HG02938 (cell line): ENCODE results near the gene TFDP2.
"Not testable (repeated sequence)": the region's sequence is repeated elsewhere in the genome, so short reads cannot be mapped to it uniquely, and the experiment has no call there.

ENCODE experiments used
- ATAC-seq: cut with Tn5 transposase; IDR thresholded peaks from one replicate; pipeline ENCODE4 v1.9.1; 2021; ENCODE audit warnings: mild to moderate bottlenecking, moderate library complexity; ENCODE audit not compliant: unreplicated experiment

Gene TFDP2, protein sequence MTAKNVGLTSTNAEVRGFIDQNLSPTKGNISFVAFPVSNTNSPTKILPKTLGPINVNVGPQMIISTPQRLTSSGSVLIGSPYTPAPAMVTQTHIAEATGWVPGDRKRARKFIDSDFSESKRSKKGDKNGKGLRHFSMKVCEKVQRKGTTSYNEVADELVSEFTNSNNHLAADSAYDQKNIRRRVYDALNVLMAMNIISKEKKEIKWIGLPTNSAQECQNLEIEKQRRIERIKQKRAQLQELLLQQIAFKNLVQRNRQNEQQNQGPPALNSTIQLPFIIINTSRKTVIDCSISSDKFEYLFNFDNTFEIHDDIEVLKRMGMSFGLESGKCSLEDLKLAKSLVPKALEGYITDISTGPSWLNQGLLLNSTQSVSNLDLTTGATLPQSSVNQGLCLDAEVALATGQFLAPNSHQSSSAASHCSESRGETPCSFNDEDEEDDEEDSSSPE

GRCh38 chr3:142148792-142149672 lies at the start of gene TFDP2:
TSS of gene TFDP2 (minus strand) at chr3:142149544. CDS start at chr3:142101749, 47,795 bp downstream.
- ATAC-seq: peak; percentile 94

GRCh38 chr3:142188846-142189245 lies 39.5 kb upstream of the TFDP2 start:
- ATAC-seq: no peak

GRCh38 chr3:142180761-142181362 lies 31.5 kb upstream of the TFDP2 start:
- no peak for ATAC-seq

GRCh38 chr3:142175478-142175877 lies 26.1 kb upstream of the TFDP2 start:
- no peak for ATAC-seq

DNA sequence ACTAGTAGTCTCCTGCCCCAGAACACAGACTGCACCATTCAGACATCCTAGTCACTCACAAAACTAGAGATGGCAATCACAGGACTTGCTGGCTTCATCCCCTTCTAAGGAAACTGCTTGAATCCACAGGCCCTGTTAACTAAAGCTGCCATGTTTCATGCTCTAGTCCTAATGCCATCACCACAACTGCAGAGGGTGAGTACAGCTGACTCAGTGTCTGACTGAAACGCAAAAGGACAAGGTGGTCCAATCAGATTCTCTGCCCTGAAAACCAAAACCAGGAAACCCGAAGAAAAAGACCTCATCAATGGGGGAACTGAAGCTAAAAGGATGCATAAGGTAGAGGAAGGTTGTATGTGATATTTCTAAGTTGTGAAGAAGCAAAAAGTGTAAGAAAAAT lies 25.2 kb upstream of the TFDP2 start:
- no peak for ATAC-seq

DNA sequence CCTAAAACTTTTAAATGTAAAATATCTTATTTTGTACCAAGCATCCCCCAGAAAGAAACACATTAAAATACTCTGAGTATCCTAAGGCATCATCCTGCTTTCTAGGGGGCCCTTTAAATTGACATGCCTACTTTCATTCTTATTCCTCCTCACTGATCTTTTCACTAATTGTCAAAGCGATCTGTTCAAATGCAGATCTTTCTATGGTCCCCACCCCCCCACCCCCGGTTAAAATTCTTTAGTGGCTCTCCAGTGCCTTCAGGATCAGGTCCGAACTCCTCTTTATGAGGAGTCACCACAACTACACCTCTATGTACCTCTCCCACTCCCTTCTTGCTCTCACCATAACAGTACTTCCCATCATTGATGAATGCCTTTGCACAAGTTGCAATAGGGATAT lies 19.2 kb upstream of the TFDP2 start:
- ATAC-seq: no peak

DNA sequence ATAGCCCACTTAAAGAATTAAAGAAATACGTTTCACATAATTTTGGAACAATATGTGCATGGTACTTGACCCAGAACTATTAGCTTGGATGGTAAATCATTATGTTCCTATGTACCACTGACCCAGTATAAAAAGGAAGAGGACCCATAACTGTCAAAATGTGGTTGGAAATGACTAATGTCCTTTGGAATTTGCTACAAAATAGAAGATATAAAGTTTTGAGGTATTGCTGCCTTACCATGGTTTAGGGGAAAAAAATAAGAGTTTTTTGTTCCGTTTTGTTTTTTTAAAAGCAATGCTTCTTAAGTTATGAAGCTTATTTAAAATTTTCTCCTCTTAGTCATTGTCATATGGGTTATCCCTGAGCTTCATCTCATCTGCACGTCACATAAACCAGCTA lies 15.8 kb upstream of the TFDP2 start:
- ATAC-seq: no peak

- ATAC-seq: no peak
These were observed 9.9 kb upstream of the TFDP2 start for GRCh38 chr3:142159083-142159740.

- ATAC-seq: no peak
These were observed 4.8 kb upstream of the TFDP2 start for GRCh38 chr3:142154186-142154585.

DNA sequence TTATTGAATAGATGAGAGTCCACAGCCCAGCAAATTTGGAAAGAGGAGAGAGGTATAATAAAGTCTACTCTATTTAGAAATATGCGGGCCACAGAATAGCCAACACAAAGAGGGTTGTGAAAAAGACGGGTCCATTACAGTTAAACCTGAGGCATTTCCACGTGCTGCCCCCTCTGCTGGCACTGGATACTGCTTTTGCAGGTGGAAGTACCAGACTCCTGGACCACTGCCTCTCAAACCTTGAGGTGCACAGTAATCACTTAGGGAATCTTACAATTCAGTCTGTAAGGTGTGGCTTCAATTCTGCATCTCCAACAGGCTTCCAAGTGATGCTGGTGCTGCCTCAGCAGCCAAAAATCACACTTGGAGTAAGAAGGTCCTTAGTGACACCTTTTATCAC lies 3.0 kb upstream of the TFDP2 start:
- ATAC-seq: no peak

- ATAC-seq: no peak
These were observed 2.5 kb upstream of the TFDP2 start for GRCh38 chr3:142151828-142152227.

DNA sequence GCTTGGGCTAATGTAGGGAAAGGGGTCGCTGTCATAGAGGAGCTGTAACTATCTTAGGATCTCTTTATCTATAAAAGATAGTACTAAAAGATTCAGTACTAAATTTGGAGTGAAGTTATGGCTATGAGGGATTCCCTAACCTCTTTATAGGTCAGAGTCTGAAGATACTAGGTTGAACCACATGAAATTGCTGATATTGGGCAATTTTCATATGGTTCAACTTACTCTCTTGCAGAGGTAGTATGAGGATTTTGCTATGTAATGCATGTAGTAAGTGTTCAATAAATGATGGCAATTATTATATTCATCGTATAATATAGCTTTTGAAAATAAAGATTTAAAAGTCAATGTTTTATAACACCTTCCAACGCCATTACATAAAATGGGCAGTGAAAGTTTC lies 1.9 kb upstream of the TFDP2 start:
- ATAC-seq: no peak

- no peak for ATAC-seq
These were observed 927 bp upstream of the TFDP2 start for GRCh38 chr3:142150271-142150670.

GRCh38 chr3:142149673-142149992 lies 289 bp upstream of the TFDP2 start:
- ATAC-seq: no peak

- no peak for ATAC-seq
These were observed 1.1 kb downstream of the TFDP2 start for GRCh38 chr3:142148044-142148791.

DNA sequence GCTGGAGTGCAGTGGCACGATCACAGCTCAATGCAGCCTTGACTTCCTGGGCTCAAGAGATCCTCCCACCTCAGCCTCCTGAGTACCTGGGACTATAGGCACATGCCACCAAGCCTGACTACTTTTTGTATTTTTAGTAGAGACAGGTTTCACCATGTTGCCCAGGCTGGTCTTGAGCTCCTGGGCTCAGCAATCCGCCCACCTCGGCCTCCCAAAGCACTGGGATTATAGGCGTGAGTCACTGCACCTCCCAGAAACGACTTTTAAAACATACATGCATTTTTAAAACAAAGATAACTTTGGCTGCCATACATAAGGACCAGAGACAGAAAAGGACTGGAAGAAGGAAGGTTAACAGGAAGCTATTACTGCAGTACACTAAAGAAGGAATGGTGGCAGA lies 4.8 kb downstream of the TFDP2 start:
- ATAC-seq: not testable (repeated sequence)

DNA sequence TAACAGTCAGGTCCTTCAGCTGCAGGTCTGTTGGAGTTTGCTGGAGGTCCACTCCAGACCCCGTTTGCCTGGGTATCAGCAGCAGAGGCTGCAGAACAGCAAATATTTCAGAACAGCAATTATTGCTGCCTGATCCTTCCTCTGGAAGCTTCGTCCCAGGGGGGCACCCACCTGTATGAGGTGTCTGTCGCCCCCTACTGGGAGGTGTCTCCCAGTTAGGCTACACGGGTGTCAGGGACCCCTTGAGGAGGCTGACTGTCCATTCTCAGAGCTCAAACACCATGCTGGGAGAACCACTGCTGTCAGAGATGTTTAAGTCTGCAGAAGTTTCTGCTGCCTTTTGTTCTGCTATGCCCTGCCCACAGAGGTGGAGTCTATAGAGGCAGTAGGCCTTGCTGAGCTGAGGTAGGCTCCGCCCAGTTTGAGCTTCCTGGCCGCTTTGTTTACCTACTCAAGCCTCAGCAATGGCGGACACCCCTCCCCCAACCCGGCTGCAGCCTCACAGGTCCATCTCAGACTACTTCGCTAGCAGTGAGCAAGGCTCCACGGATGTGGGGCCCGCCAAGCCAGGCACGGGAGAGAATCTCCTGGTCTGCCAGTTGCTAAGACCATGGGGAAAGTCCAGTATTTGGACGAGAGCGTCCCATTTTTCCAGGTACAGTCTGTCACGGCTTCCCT lies 8.6 kb downstream of the TFDP2 start:
- not testable (repeated sequence) for ATAC-seq

DNA sequence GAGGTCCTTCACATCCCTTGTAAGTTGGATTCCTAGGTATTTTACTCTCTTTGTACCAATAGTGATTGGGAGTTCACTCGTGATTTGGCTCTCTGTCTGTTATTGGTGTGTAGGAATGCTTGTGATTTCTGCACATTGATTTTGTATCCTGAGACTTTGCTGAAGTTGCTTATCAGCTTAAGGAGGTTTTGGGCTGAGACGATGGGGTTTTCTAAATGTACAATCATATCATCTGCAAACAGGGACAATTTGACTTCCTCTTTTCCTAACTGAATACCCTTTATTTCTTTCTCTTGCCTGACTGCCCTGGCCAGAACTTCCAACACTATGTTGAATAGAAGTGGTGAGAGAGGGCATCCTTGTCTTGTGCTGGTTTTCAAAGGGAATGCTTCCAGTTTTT lies 12.3 kb downstream of the TFDP2 start:
- not testable (repeated sequence) for ATAC-seq

- ATAC-seq: no peak
These were observed 14.5 kb downstream of the TFDP2 start for GRCh38 chr3:142134799-142135325.
